MM.1S (cell line): ENCODE measurements around the gene BBX.
A peak's percentile ranks its signal among the peaks of the same experiment; 100 is the strongest.

ENCODE experiments used
- CTCF ChIP-seq: fragments of 300-600 bp; sonication (generic); IDR thresholded peaks from 2 replicates; pipeline ENCODE4 v1.5.1; 2016; ENCODE audit warnings: antibody characterized with exemption, low read length, mixed read lengths
- EZH2 ChIP-seq: fragments of 300-600 bp; sonication (generic); optimal IDR thresholded peaks from 2 replicates; pipeline ENCODE3; 2017; ENCODE audit warnings: low read depth, mild to moderate bottlenecking, antibody characterized with exemption, low read length, mixed read lengths
- EZH2phosphoT487 ChIP-seq: fragments of 300-600 bp; sonication (generic); IDR thresholded peaks from 2 replicates; pipeline ENCODE4 v1.6.1; 2018; ENCODE audit warnings: antibody characterized with exemption, low read length

GRCh38 chr3:107752202-107752990 lies 229.6 kb downstream of the BBX start:
- TF ChIP-seq CTCF (peak; percentile 51), EZH2 (no peak), EZH2phosphoT487 (no peak)
